ENCODE results near the gene HOPX. TPM values are rescaled to one million over a fixed set of nuclear protein-coding genes. Genes with fewer than 3 reads are reported as not detected.
"Not testable (repeated sequence)": the region's sequence is repeated elsewhere in the genome, so short reads cannot be mapped to it uniquely, and the experiment has no call there.

Gene HOPX
- total RNA-seq, 1 donor from 2014 or later = 42.1 TPM

DNA sequence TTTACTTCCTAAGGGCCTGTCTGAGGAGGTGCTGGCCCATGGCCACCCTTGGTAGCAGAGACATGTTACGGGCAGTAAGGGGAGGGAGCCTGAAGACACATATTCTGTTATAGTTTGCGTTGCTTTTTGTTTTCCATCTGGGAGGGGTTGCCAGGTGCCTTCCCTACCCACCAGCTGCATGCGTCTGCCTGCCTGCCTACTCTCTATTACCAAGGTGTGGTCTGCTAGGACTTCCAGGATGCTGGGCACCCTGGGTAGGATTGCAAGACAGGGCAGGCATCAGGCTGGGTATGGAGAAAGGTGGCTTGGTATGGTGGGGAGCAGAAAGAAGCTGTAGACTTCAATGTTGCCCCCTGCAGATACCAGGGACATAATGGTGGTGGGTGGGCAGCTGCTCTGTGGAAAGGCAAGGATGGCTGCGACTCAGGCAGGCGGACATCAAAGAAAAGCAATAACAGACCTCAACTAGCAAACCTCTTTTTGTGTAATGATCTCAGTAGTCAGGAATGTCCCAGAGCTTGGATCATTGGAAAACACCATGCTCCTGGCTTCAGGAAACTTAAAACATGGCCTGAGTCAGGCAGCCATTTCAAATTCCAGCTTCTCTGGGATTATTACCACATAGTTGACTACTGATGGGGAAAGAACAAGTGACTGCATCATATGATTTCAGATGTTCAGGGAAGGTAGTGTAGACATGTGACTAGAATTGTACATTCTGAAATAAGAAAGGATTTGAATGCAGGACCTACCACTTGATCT is 67.8 kb downstream of the HOPX start:
- H3K27ac Mint-ChIP-seq = peak overlapping the region; percentile 32
- H3K27me3 Mint-ChIP-seq = peaks cover 16% of the 10 kb centered on the region
- TF ChIP-seq CTCF (conservative IDR thresholded peaks at IDR 0.05) = no peak
- H3K36me3 Mint-ChIP-seq = no peaks in the 10 kb centered on the region
- no peaks in the 10 kb centered on the region for H3K4me1 Mint-ChIP-seq (ENCODE audit: unreplicated experiment)
- DNase-seq (ENCODE audit: extremely low spot score, unreplicated experiment) = no peak
- H3K4me3 Mint-ChIP-seq = no peak overlapping the region
- peaks cover 6% of the 10 kb centered on the region for H3K9me3 Mint-ChIP-seq

- Mint-ChIP-seq H3K9me3 (peaks cover 5% of the 10 kb centered on the region), H3K27me3 (peaks cover 20% of the 10 kb centered on the region), H3K4me3 (no peak overlapping the region), H3K27ac (no peak overlapping the region), H3K36me3 (no peaks in the 10 kb centered on the region), H3K4me1 (ENCODE audit: unreplicated experiment) (no peaks in the 10 kb centered on the region)
- no peak for DNase-seq (ENCODE audit: extremely low spot score, unreplicated experiment)
- TF ChIP-seq CTCF (conservative IDR thresholded peaks at IDR 0.05) = no peak
These were observed 68.8 kb downstream of the HOPX start for GRCh38 chr4:56612282-56612681.

DNA sequence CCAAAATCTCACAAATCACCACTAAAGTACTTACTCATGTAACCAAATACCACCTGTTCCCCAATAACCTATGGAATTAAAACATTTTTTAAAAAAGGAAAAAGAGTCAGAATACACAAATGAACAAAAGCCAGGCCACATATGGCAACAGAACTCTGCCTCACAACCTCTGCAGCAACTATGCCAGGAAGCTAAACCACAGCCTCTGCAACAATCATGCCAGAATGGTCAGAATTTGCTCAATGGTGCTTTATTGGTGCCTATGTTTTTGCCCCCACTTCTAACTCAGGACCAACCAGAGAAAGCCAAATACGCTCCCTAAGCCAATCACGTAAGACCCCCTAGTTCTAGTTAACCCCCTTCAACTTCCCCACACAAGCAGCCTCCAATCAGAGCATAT is 69.6 kb downstream of the HOPX start:
- Mint-ChIP-seq H3K4me3 (no peak overlapping the region), H3K36me3 (no peaks in the 10 kb centered on the region), H3K4me1 (ENCODE audit: unreplicated experiment) (no peaks in the 10 kb centered on the region), H3K27ac (no peak overlapping the region), H3K9me3 (peaks cover 5% of the 10 kb centered on the region), H3K27me3 (peaks cover 28% of the 10 kb centered on the region)
- DNase-seq (ENCODE audit: extremely low spot score, unreplicated experiment) = no peak
- no peak for TF ChIP-seq CTCF (conservative IDR thresholded peaks at IDR 0.05)

GRCh38 chr4:56610170-56610569 is 70.9 kb downstream of the HOPX start:
- not testable (repeated sequence) for H3K36me3 Mint-ChIP-seq; H3K27ac Mint-ChIP-seq; H3K4me1 Mint-ChIP-seq (ENCODE audit: unreplicated experiment); H3K9me3 Mint-ChIP-seq; DNase-seq (ENCODE audit: extremely low spot score, unreplicated experiment); H3K4me3 Mint-ChIP-seq
- H3K27me3 Mint-ChIP-seq = peaks cover 41% of the 10 kb centered on the region

GRCh38 chr4:56607926-56608325 is 73.2 kb downstream of the HOPX start:
- H3K9me3 Mint-ChIP-seq = peaks cover 5% of the 10 kb centered on the region
- DNase-seq (ENCODE audit: extremely low spot score, unreplicated experiment) = no peak
- peaks cover 54% of the 10 kb centered on the region for H3K27me3 Mint-ChIP-seq
- no peaks in the 10 kb centered on the region for H3K36me3 Mint-ChIP-seq
- no peak overlapping the region for H3K27ac Mint-ChIP-seq
- no peaks in the 10 kb centered on the region for H3K4me1 Mint-ChIP-seq (ENCODE audit: unreplicated experiment)
- no peak for TF ChIP-seq CTCF (conservative IDR thresholded peaks at IDR 0.05)
- H3K4me3 Mint-ChIP-seq = no peak overlapping the region

DNA sequence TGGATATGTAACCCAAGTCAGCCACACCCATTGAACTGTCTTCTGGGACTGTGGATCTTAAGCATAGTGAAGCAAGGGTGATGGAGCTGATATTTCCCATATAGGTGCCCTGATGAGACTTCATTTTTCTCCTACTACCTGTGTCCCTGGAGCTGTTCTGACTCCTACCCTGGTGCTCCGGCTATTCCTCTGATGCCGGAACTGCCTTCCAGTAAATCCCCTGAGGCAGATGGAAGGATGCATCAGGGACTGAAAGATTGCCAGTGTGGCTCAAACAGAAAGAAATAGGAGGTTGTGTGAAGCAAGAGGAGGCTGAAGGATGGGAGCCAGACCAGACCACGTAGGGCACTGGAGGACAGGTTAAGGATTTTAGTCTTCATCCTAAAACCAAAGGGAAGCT is 74.7 kb downstream of the HOPX start:
- Mint-ChIP-seq H3K9me3 (peaks cover 5% of the 10 kb centered on the region), H3K4me3 (no peak overlapping the region), H3K36me3 (no peaks in the 10 kb centered on the region), H3K27ac (no peak overlapping the region), H3K4me1 (ENCODE audit: unreplicated experiment) (no peaks in the 10 kb centered on the region), H3K27me3 (peaks cover 54% of the 10 kb centered on the region)
- DNase-seq (ENCODE audit: extremely low spot score, unreplicated experiment) = no peak
- TF ChIP-seq CTCF (conservative IDR thresholded peaks at IDR 0.05) = no peak

GRCh38 chr4:56605464-56605863 is 75.6 kb downstream of the HOPX start:
- not testable (repeated sequence) for H3K4me1 Mint-ChIP-seq (ENCODE audit: unreplicated experiment); H3K9me3 Mint-ChIP-seq; DNase-seq (ENCODE audit: extremely low spot score, unreplicated experiment); H3K27ac Mint-ChIP-seq; H3K4me3 Mint-ChIP-seq; H3K36me3 Mint-ChIP-seq
- H3K27me3 Mint-ChIP-seq = peaks cover 49% of the 10 kb centered on the region

Measured in type B pancreatic cell (in vitro differentiated cells).